Measurements from ENCODE around the gene PTPN23.
A peak's percentile ranks its signal among the peaks of the same experiment; 100 is the strongest.

The PTPN23 gene

DNA sequence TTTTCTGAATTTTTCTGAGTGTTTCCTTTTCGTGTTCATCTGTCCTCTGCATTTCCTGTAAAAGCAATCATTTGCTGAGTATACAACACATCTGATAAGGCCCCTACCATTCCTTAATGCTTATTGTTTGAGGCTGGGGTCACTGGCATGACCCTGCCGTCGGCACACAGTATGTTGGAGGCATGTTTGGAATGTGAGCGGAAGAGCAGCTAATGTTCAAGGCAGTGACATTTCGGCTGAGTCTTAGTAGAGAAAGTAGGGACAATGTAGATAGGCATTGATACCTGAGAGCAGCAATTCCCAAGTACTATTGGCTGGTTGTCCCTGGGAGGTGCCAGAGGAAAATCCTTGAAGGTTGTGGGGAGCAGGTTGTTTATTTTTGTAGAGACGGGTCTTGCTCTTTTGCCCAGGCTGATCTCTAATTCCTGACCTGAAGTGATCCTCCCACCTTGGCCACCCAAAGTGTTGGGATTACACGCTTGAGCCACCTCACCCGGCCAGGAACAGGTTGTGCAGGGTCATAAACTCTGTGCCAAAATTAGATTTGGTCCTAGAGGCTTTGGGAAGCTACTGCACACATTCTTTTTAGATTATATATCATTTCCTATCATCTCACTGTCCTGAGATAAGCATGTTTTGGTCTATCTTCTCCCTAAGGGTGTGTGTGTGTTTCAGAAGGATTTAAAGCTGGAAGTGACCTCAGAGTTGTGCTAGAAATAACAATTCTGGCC lies 13.5 kb downstream of the PTPN23 start:
- Mint-ChIP-seq H3K4me1 (peaks cover 15% of the 10 kb centered on the region), H3K27me3 (ENCODE audit: low read depth) (no peaks in the 10 kb centered on the region), H3K36me3 (ENCODE audit: low read depth) (peaks cover 13% of the 10 kb centered on the region), H3K27ac (peak overlapping the region; percentile 68 to 91 (median 74)), H3K4me3 (peak overlapping the region; percentile 9 to 21 (median 18)), H3K9me3 (no peaks in the 10 kb centered on the region)
- TF ChIP-seq, protein P1, sequence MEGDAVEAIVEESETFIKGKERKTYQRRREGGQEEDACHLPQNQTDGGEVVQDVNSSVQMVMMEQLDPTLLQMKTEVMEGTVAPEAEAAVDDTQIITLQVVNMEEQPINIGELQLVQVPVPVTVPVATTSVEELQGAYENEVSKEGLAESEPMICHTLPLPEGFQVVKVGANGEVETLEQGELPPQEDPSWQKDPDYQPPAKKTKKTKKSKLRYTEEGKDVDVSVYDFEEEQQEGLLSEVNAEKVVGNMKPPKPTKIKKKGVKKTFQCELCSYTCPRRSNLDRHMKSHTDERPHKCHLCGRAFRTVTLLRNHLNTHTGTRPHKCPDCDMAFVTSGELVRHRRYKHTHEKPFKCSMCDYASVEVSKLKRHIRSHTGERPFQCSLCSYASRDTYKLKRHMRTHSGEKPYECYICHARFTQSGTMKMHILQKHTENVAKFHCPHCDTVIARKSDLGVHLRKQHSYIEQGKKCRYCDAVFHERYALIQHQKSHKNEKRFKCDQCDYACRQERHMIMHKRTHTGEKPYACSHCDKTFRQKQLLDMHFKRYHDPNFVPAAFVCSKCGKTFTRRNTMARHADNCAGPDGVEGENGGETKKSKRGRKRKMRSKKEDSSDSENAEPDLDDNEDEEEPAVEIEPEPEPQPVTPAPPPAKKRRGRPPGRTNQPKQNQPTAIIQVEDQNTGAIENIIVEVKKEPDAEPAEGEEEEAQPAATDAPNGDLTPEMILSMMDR (IDR thresholded peaks at IDR 0.05; ENCODE audit: unreplicated experiment in 3 of 3), result no peak

DNA sequence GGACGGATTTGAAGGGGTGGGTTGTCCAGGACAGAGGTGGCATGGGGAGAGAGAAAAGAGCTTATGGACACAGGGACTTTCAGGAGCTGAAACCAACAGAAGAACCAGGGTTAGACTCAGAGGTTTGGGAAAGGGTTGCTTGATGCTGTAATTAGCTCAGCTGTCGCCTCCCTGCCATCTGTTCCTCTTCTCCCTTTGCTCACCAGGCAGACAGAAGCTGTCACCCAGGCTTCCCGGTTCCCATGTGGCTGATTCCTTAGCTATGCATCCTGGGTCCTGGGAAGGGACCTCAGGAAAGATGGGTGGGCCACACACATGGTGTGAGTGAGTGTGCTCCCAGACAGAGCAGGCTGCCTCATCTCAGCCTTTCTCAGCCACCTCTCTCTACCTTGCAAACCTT lies 14.1 kb downstream of the PTPN23 start:
- TF ChIP-seq, protein P1 (IDR thresholded peaks at IDR 0.05; ENCODE audit: unreplicated experiment in 3 of 3), result no peak
- Mint-ChIP-seq H3K27me3 (ENCODE audit: low read depth) (no peaks in the 10 kb centered on the region), H3K27ac (peak overlapping the region; percentile 68 to 91 (median 74)), H3K9me3 (no peaks in the 10 kb centered on the region), H3K36me3 (ENCODE audit: low read depth) (peaks cover 13% of the 10 kb centered on the region), H3K4me3 (no peak overlapping the region), H3K4me1 (peaks cover 15% of the 10 kb centered on the region)

DNA sequence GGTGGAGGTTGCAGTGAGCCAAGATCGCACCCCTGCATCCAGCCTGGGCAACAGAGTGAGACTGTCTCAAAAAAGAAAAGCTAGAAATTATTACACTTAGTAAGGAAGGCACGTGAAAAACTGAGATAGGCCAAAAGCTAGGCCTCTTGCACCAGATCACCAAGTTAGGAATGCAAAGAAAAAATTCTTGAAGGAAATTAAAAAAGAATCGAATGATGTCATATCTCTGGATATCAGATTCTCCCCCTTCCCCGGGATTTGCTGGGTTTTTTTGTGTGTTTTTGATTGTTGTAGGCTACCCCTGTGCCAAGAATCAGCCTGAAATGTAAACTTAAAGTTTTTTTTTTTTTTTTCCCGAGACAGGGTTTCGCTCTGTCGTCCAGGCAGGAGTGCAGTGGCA lies 17.4 kb downstream of the PTPN23 start:
- peaks cover 13% of the 10 kb centered on the region for H3K36me3 Mint-ChIP-seq (ENCODE audit: low read depth)
- H3K4me3 Mint-ChIP-seq, result no peak overlapping the region
- H3K9me3 Mint-ChIP-seq, result no peaks in the 10 kb centered on the region
- TF ChIP-seq, protein P1 (IDR thresholded peaks at IDR 0.05; ENCODE audit: unreplicated experiment in 3 of 3), result no peak
- peaks cover 15% of the 10 kb centered on the region for H3K4me1 Mint-ChIP-seq
- H3K27me3 Mint-ChIP-seq (ENCODE audit: low read depth), result no peaks in the 10 kb centered on the region
- H3K27ac Mint-ChIP-seq, result no peak overlapping the region

DNA sequence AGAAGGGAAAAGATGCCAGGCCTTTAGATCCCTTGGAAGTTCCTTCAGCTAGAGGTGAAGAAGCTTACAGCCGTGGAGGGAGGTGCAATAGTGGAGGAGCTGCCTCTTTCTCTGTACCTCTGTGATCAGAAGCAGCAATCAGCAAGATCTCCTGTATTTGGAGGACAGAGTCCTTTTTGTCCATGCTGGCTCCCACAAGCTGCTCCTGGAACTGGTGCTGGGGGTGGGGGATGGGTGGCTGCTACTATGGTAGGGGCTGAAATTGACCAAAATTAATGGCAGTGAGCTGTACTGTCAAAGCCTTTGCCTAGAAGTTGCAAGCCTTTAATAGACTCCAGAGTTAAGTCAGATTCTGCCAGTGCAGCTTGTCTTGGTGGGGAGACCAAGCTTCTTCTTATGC lies 18.2 kb downstream of the PTPN23 start:
- TF ChIP-seq, protein P1 (IDR thresholded peaks at IDR 0.05; ENCODE audit: unreplicated experiment in 3 of 3), result no peak
- H3K27ac Mint-ChIP-seq, result no peak overlapping the region
- H3K4me3 Mint-ChIP-seq, result no peak overlapping the region
- peaks cover 13% of the 10 kb centered on the region for H3K36me3 Mint-ChIP-seq (ENCODE audit: low read depth)
- H3K27me3 Mint-ChIP-seq (ENCODE audit: low read depth), result no peaks in the 10 kb centered on the region
- H3K9me3 Mint-ChIP-seq, result no peaks in the 10 kb centered on the region
- H3K4me1 Mint-ChIP-seq, result peaks cover 12% of the 10 kb centered on the region

DNA sequence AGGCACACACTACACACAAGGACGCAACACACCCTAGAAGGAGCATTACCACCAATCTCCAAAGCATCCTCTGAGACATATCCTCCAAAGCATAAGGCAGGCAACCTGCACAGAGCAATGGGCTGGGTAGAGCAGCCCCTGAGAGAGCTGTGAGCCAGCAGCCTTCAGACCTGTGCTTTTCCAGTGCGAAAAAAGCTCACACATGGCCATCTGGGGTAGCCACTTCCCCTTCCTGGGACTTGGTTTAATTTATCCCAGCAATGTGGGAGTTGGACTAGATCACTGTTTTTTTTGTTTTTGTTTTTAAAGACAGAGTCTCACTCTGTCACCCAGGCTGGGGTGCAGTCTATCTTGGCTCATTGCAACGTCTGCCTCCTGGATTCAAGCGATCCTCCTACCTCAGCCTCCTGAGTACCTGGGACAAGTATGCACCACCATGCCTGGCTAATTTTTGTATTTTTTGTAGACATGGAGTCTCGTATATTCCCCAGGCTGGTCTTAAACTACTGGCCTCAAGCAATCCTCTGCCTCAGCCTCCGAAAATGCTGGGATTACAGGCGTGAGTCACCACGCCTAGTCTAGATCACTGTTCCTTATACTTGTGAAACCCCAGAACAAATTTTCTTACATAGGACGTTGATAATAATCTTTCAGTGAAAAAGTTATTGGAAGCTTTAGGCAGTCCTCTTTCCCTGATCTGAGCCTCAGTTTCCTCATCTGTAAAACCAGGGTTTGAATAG lies 18.9 kb downstream of the PTPN23 start:
- Mint-ChIP-seq H3K36me3 (ENCODE audit: low read depth) (peaks cover 13% of the 10 kb centered on the region), H3K4me1 (peaks cover 5% of the 10 kb centered on the region), H3K9me3 (no peaks in the 10 kb centered on the region), H3K27ac (no peak overlapping the region), H3K4me3 (no peak overlapping the region), H3K27me3 (ENCODE audit: low read depth) (no peaks in the 10 kb centered on the region)
- TF ChIP-seq, protein P1 (IDR thresholded peaks at IDR 0.05; ENCODE audit: unreplicated experiment in 3 of 3), result no peak
